AG09309 (cell line): ENCODE measurements around the gene EFEMP2.
"Not testable (repeated sequence)": the region's sequence is repeated elsewhere in the genome, so short reads cannot be mapped to it uniquely, and the experiment has no call there.

Source experiments
- DNase-seq: peaks from one replicate; pipeline ENCODE4 v3.0.0-alpha.2; 2010; ENCODE audit warnings: low read depth
- H3K4me3 ChIP-seq: 2 replicates; pipeline ENCODE4 v1.5.1; 2011; ENCODE audit warnings: mild to moderate bottlenecking, low read depth, low read length, moderate library complexity; ENCODE audit not compliant: control insufficient read depth
- TF ChIP-seq, protein P1 (sequence below): IDR thresholded peaks from 2 replicates; pipeline ENCODE4 v1.5.1; 2011; ENCODE audit warnings: mild to moderate bottlenecking, low read depth, low read length, inconsistent platforms; ENCODE audit not compliant: insufficient read depth, control insufficient read depth; ENCODE audit errors: missing control alignments

EFEMP2 gene

DNA sequence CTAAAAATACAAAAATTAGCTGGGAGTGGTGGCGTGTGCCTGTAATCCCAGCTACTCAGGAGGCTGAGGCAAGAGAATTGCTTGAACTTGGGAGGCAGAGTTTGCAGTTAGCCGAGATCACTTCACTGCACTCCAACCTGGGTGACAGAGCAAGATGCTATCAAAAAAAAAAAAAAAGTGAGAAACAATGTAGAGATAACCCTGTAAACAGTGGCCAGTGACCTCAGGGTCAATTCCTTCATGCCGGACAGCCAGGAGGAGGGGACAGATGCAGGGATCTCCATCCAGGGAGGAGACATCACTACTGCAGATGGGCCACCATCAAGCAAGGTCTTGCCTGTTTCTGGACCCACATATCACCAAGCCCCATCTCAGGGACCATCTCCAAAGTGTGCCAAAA is 24.9 kb downstream of the EFEMP2 start:
- TF ChIP-seq, protein P1, sequence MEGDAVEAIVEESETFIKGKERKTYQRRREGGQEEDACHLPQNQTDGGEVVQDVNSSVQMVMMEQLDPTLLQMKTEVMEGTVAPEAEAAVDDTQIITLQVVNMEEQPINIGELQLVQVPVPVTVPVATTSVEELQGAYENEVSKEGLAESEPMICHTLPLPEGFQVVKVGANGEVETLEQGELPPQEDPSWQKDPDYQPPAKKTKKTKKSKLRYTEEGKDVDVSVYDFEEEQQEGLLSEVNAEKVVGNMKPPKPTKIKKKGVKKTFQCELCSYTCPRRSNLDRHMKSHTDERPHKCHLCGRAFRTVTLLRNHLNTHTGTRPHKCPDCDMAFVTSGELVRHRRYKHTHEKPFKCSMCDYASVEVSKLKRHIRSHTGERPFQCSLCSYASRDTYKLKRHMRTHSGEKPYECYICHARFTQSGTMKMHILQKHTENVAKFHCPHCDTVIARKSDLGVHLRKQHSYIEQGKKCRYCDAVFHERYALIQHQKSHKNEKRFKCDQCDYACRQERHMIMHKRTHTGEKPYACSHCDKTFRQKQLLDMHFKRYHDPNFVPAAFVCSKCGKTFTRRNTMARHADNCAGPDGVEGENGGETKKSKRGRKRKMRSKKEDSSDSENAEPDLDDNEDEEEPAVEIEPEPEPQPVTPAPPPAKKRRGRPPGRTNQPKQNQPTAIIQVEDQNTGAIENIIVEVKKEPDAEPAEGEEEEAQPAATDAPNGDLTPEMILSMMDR, result no peak
- H3K4me3 ChIP-seq, result no peak overlapping the region
- no peak for DNase-seq

DNA sequence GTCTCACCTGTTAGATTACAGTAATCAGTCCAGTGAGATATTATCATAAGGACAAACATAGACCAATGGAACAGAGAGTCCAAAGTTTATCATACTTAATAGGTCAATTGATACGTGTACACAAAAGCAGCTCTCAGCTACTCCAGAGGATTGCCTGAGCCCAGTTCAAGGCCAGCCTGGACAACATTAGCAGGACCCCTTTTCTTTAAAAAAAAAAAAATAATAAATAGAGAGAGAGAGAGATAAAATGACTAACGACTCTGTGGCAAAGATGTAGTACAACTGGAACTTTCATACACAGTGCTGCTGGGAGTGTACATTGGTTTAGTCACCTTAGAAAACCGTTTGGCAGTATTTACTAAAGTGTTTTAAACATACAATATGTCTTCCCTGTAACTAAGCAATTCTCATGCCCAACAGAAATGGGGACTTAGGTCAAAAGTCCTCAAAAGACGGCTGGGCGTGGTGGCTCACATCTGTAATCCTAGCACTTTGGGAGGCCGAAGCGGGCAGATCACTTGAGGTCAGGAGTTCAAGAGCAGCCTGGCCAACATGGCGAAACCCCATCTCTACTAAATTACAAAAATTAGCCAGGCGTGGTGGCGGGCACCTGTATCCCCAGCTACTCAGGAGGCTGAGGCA is 28.2 kb downstream of the EFEMP2 start:
- DNase-seq, result no peak
- TF ChIP-seq, protein P1, result no peak
- no peak overlapping the region for H3K4me3 ChIP-seq

DNA sequence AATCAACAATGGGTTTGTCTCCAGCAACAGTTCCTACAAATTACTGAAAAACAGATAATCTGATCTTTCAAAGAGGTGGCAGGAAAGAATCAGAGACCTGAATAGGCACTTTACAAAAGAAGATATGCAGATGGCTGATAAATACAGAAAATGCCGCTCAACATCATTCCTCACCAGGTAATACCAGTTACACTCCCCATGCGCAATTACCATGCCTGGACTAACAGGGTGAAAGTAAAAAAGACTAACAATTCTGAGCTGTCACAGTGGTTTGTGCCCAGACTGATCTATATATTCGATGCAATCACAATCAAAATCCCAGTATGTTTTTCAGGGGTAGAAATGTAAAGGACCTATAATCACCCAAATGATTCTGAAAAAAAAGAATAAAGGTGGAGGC is 28.8 kb downstream of the EFEMP2 start:
- TF ChIP-seq, protein P1, result no peak
- no peak overlapping the region for H3K4me3 ChIP-seq
- no peak for DNase-seq

DNA sequence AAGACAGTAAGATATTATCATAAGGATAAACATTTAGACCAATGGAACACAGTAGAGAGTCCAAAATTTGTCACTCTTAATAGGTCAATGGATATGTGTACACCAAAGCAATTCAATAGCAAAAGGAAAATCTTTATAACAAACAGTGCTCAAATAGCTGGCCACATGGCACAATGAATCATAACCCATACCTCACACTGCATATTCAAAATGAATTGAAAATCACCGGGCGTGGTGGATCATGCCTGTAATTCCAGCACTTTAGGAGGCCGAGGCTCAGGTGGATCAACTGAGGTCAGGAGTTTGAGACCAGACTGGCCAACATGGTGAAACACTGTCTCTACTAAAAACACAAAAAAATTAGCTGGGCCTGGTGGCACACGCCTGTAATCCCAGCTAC is 30.5 kb downstream of the EFEMP2 start:
- no peak for DNase-seq
- TF ChIP-seq, protein P1, result no peak
- H3K4me3 ChIP-seq, result no peak overlapping the region

DNA sequence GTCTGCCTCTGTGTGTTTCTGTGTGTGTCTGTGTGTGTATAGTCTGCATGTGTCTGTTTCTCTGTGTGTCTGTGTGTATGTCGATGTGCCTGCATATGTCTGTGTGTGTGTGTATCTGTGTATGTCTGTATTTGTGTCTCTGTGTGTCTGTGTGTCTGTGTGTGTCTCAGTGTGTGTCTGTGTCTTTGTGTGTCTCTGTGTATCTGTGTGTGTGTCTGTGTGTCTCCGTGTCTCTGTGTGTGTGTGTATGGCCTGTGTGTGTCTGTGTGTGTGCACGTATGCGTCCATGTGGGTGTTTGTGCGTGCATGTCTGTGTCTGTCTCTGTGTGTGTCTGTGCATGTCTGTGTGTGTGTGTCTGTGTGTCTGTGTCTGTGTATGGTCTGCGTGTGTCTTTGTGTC is 38.4 kb downstream of the EFEMP2 start:
- no peak for DNase-seq
- TF ChIP-seq, protein P1, result no peak
- peak overlapping the region; percentile 47 for H3K4me3 ChIP-seq

DNA sequence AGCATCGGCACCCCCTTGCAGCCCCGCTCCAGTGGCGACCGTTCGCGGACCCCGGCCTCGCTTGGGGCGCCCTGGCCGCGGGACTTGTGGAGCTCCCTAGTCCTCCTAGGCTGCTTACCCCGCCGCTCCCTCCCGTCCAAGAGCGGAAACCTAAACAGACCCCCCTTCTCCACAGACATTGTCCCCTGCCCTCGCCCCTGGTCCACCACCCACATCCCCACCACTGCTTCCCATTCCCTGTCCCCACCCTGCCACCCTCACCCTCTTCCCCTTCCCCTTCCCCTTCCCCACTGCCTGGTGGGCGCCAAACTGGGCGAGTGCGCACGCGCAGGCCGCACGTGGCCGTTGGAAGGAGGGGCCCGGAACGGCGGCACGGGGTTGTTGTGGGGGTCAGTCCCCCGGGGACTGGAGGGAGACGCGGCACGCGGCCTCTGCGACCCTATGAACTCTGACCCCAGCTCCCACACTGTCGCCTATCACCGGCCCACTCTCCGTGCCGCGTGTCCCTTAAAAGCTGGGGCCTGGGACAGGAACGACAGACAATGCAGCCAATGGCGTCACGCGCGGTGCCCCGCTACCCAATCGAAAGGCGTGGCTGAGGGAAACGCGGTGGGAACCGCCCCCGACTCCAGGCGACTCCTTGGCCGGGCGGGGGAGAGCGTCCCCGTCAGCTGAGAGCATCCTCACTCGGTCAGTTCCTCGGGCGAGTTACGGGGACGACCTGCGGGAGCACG is 39.1 kb downstream of the EFEMP2 start, which contains the start of gene SNX32:
Gene SNX32, plus strand, starts transcription at position 667 of the 734 bp plus-strand sequence. CDS start 103 bp downstream, outside the sequence.
- peak; percentile 34 for DNase-seq
- TF ChIP-seq, protein P1, result no peak
- H3K4me3 ChIP-seq, result peak within 1 kb of the TSS; percentile 47

DNA sequence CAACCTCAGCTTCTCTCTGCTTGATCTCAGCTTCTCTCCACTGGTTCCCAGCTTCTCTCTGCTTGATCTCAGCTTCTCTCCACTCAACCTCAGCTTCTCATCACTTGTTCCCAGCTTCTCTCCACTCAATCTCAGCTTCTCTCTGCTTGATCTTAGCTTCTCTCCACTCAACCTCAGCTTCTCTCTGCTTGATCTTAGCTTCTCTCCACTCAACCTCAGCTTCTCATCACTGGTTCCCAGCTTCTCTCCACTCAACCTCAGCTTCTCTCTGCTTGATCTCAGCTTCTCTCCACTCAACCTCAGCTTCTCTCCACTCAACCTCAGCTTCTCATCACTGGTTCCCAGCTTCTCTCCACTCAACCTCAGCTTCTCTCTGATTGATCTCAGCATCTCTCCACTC is 40.4 kb downstream of the EFEMP2 start:
- not testable (repeated sequence) for H3K4me3 ChIP-seq, DNase-seq
